Measurements from ENCODE around the gene CDH24.

The CDH24 gene

DNA sequence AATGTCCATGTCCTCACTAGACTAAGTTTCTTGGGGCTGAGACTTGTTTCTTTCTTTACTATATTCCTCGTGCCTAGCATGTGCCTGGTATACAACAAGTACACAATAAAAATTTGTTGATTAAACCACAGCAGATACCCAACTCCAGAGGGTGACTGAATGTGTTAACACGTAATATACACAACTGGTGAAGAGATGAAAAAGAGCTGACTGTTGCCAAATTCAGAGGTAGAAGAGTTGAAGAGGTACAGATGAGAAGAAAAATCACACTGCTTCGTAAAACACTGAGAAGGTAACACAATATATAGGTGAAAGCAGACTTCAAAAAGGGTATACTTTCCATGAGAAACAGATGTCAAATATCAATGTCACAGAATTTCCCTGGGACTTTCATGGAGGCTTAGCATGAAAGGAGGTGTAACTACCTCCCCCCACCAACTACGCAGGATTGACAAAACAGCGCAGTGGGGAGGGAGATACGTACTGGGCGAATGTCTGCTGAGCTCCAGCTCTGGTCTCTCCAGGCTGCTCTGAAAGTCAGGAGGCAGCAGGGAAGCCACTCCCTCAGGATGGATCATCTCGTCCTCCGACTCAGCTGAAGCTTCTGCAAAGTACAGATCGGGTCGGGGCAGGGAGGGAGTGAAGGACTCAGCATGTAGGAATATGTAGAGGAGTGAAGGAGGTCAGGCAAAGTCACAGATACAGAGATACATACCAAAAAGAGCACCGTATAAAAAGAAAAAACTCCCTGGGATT is 32.4 kb upstream of the CDH24 start:
- no peaks in the 10 kb centered on the region for H3K9me2 ChIP-seq (ENCODE audit: low read depth, low read length)
- TF ChIP-seq EZH2 (IDR thresholded peaks at IDR 0.05; ENCODE audit: borderline replicate concordance, low read length), result no peak
- TF ChIP-seq, protein P1, sequence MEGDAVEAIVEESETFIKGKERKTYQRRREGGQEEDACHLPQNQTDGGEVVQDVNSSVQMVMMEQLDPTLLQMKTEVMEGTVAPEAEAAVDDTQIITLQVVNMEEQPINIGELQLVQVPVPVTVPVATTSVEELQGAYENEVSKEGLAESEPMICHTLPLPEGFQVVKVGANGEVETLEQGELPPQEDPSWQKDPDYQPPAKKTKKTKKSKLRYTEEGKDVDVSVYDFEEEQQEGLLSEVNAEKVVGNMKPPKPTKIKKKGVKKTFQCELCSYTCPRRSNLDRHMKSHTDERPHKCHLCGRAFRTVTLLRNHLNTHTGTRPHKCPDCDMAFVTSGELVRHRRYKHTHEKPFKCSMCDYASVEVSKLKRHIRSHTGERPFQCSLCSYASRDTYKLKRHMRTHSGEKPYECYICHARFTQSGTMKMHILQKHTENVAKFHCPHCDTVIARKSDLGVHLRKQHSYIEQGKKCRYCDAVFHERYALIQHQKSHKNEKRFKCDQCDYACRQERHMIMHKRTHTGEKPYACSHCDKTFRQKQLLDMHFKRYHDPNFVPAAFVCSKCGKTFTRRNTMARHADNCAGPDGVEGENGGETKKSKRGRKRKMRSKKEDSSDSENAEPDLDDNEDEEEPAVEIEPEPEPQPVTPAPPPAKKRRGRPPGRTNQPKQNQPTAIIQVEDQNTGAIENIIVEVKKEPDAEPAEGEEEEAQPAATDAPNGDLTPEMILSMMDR (IDR thresholded peaks at IDR 0.05; ENCODE audit: low read length), result no peak
- no peak overlapping the region for H3K4me3 ChIP-seq (ENCODE audit: low read depth, low read length, poor library complexity, severe bottlenecking)
- H3K27ac ChIP-seq (ENCODE audit: low read depth, low read length, poor library complexity, severe bottlenecking), result no peak overlapping the region
- peaks cover 13% of the 10 kb centered on the region for H3K4me1 ChIP-seq (ENCODE audit: insufficient read depth, low read length, severe bottlenecking)
- H3K9ac ChIP-seq (ENCODE audit: low read length), result no peak overlapping the region
- H3K27me3 ChIP-seq (ENCODE audit: insufficient read depth, low read length), result no peaks in the 10 kb centered on the region
- no peaks in the 10 kb centered on the region for H4K20me1 ChIP-seq (ENCODE audit: insufficient read depth, low read length)
- no peak overlapping the region for H2AFZ ChIP-seq (ENCODE audit: low read length)
- no peak overlapping the region for H3K4me2 ChIP-seq (ENCODE audit: low read length)
- no peaks in the 10 kb centered on the region for H3K9me3 ChIP-seq (ENCODE audit: low read length)
- H3F3A ChIP-seq (ENCODE audit: insufficient read depth, low read length), result no peaks in the 10 kb centered on the region
- peaks cover 87% of the 10 kb centered on the region for H3K36me3 ChIP-seq (ENCODE audit: insufficient read depth, low read length)
- H3K79me2 ChIP-seq (ENCODE audit: insufficient read depth, low read length), result peaks cover 25% of the 10 kb centered on the region

DNA sequence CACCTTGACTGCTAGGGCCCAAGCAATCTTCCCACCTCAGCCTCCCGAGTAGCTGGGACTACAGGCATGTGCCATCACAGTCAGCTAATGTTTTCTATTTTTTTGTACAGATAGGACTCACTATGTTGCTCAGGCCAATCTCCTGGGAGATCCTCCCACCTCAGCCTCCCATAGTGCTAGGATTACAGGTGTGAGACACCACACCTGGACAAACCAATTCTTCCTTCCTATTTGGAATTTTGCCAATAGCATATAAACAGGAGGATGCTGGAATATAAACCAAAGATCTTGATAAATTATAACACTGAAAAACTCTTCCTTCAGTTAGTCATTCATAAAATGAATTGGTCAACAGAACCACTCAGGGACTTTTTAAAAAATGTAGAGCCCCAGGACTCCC is 29.2 kb upstream of the CDH24 start:
- Histone ChIP-seq H3K36me3 (ENCODE audit: insufficient read depth, low read length) (peaks cover 99% of the 10 kb centered on the region), H3K4me3 (ENCODE audit: low read depth, low read length, poor library complexity, severe bottlenecking) (no peak overlapping the region), H3K9me3 (ENCODE audit: low read length) (no peaks in the 10 kb centered on the region), H3K4me2 (ENCODE audit: low read length) (no peak overlapping the region), H3F3A (ENCODE audit: insufficient read depth, low read length) (no peaks in the 10 kb centered on the region), H3K9ac (ENCODE audit: low read length) (no peak overlapping the region), H4K20me1 (ENCODE audit: insufficient read depth, low read length) (no peaks in the 10 kb centered on the region), H3K79me2 (ENCODE audit: insufficient read depth, low read length) (no peaks in the 10 kb centered on the region), H2AFZ (ENCODE audit: low read length) (no peak overlapping the region), H3K27ac (ENCODE audit: low read depth, low read length, poor library complexity, severe bottlenecking) (no peak overlapping the region), H3K27me3 (ENCODE audit: insufficient read depth, low read length) (no peaks in the 10 kb centered on the region), H3K4me1 (ENCODE audit: insufficient read depth, low read length, severe bottlenecking) (no peaks in the 10 kb centered on the region), H3K9me2 (ENCODE audit: low read depth, low read length) (no peaks in the 10 kb centered on the region)
- TF ChIP-seq EZH2 (IDR thresholded peaks at IDR 0.05; ENCODE audit: borderline replicate concordance, low read length), result no peak
- TF ChIP-seq, protein P1 (IDR thresholded peaks at IDR 0.05; ENCODE audit: low read length), result no peak

DNA sequence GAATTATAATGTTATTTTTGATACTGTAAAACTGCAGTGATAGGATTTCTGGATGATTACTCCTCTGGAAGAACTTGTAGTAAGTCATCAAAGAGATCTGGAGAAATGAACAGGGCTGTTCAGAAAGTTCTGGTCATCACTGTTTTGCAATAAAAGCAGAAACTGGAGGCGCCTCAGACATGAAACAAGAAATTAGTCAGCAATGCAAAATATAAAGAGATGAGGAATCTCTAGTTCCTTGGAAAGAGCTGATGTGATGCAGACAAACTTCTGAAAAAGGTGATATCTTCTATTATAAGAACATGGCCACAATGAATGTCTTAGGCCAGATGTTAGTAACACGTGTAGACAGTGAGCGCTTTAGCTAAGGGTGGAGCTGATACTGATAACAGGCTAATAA is 28.1 kb upstream of the CDH24 start:
- Histone ChIP-seq H3K9me3 (ENCODE audit: low read length) (no peaks in the 10 kb centered on the region), H3K4me1 (ENCODE audit: insufficient read depth, low read length, severe bottlenecking) (no peaks in the 10 kb centered on the region), H3K4me3 (ENCODE audit: low read depth, low read length, poor library complexity, severe bottlenecking) (no peak overlapping the region), H3K9me2 (ENCODE audit: low read depth, low read length) (no peaks in the 10 kb centered on the region), H4K20me1 (ENCODE audit: insufficient read depth, low read length) (no peaks in the 10 kb centered on the region), H3F3A (ENCODE audit: insufficient read depth, low read length) (no peaks in the 10 kb centered on the region), H2AFZ (ENCODE audit: low read length) (no peak overlapping the region), H3K27me3 (ENCODE audit: insufficient read depth, low read length) (no peaks in the 10 kb centered on the region), H3K4me2 (ENCODE audit: low read length) (no peak overlapping the region), H3K79me2 (ENCODE audit: insufficient read depth, low read length) (no peaks in the 10 kb centered on the region), H3K9ac (ENCODE audit: low read length) (no peak overlapping the region), H3K36me3 (ENCODE audit: insufficient read depth, low read length) (peaks cover 99% of the 10 kb centered on the region), H3K27ac (ENCODE audit: low read depth, low read length, poor library complexity, severe bottlenecking) (no peak overlapping the region)
- TF ChIP-seq, protein P1 (IDR thresholded peaks at IDR 0.05; ENCODE audit: low read length), result no peak
- TF ChIP-seq EZH2 (IDR thresholded peaks at IDR 0.05; ENCODE audit: borderline replicate concordance, low read length), result no peak
